HepG2 (cell line): ENCODE data around the gene MRPL28. TPM values are rescaled to one million over a fixed set of nuclear protein-coding genes. Genes with fewer than 3 reads are reported as not detected.

ENCODE experiments used
- ATAC-seq: fragments of 200-7000 bp; cut with Tn5 transposase; 3 replicates; pipeline ENCODE4 v1.9.1; 2020; ENCODE audit warnings: mild to moderate bottlenecking, moderate library complexity
- BruUV-seq: library from RNA; stranded (reverse); fragments of 400-500 nt; replicated peaks from 2 replicates; lab custom pipeline; 2021; lab: Mats Ljungman, UMichigan
- CTCF ChIA-PET: fragments of 300-600 bp; formaldehyde crosslinking; extraction: SDS; loops from one replicate; lab custom pipeline; 2021; ENCODE audit warnings: low total read pairs, inconsistent platforms, low intra/inter-chr PET ratio; lab: Yijun Ruan, JAX
- POLR2A ChIA-PET: fragments of 350-600 bp; sonication (Branson Sonifier 250); formaldehyde crosslinking; loops from one replicate; lab custom pipeline; 2020; ENCODE audit warnings: antibody characterized with exemption, inconsistent platforms; lab: Yijun Ruan, JAX
- DNase-seq: peaks from one replicate; pipeline ENCODE4 v3.0.0-alpha.2; 2015; ENCODE audit warnings: low spot score
- FAIRE-seq: peaks from 3 replicates; lab custom pipeline; 2011; peaks lifted over from hg19 to GRCh38; lab: Jason Lieb, UNC
- H2AFZ ChIP-seq: one replicate; pipeline ENCODE4 v1.6.1; 2011; ENCODE audit warnings: low read length, inconsistent platforms
- H3K27ac ChIP-seq: fragments of 300-600 bp; 3 replicates; pipeline ENCODE4 v1.8.0; 2011; ENCODE audit warnings: mixed run types, mild to moderate bottlenecking, mixed read lengths, low read length, inconsistent platforms; ENCODE audit not compliant: insufficient read depth; ENCODE audit errors: extremely low read length
- H3K27me3 ChIP-seq, 2 experiments: fragments of 200-600 bp in 1 of 2; 2 replicates in 1 of 2; 3 replicates in 1 of 2; pipeline versions ENCODE4 v1.6.0 to v1.8.0; 2011; ENCODE audit warnings: low read length in 2 of 2, mild to moderate bottlenecking in 2 of 2, moderate library complexity in 2 of 2, inconsistent platforms in 1 of 2; ENCODE audit not compliant: insufficient read depth in 2 of 2, control insufficient read depth in 1 of 2
- H3K36me3 ChIP-seq, 2 experiments: fragments of 200-600 bp in 1 of 2; replicated peaks in 1 of 2; 2 replicates in 1 of 2; 3 replicates in 1 of 2; pipeline versions ENCODE4 v1.5.1 to v1.8.0; 2011; ENCODE audit warnings: low read length in 2 of 2, inconsistent platforms in 1 of 2; ENCODE audit not compliant: insufficient read depth in 2 of 2, control insufficient read depth in 1 of 2
- H3K4me1 ChIP-seq: 2 replicates; pipeline ENCODE4 v1.5.1; 2012; ENCODE audit warnings: low read length, inconsistent platforms; ENCODE audit not compliant: insufficient read depth
- H3K4me2 ChIP-seq: 2 replicates; pipeline ENCODE4 v1.6.0; 2011; ENCODE audit warnings: low read depth, low read length, inconsistent platforms
- H3K4me3 ChIP-seq, 3 experiments: fragments of 200-600 bp in 1 of 3; sonication (generic), shearing (Covaris generic) in 1 of 3; replicated peaks in 1 of 3; 2 replicates each; pipeline ENCODE4 v1.5.1; 2011 to 2016; ENCODE audit warnings: low read length in 3 of 3, inconsistent platforms in 2 of 3, low read depth in 2 of 3, mild to moderate bottlenecking in 2 of 3, control low read depth in 1 of 3, mixed read lengths in 1 of 3; ENCODE audit not compliant: insufficient read depth in 1 of 3
- H3K79me2 ChIP-seq: one replicate; pipeline ENCODE4 v1.6.1; 2011; ENCODE audit warnings: low read length, inconsistent platforms; ENCODE audit not compliant: insufficient read depth
- H3K9ac ChIP-seq: 2 replicates; pipeline ENCODE4 v1.6.0; 2011; ENCODE audit warnings: mild to moderate bottlenecking, low read depth, low read length, inconsistent platforms; ENCODE audit not compliant: insufficient read depth
- H3K9me3 ChIP-seq: 2 replicates; pipeline ENCODE4 v1.5.1; 2012; ENCODE audit warnings: mild to moderate bottlenecking, low read length
- H4K20me1 ChIP-seq: 2 replicates; pipeline ENCODE4 v1.6.0; 2011; ENCODE audit warnings: inconsistent platforms, mild to moderate bottlenecking, low read length, moderate library complexity; ENCODE audit not compliant: insufficient read depth
- CAMTA2 ChIP-seq: sonication (generic); formaldehyde crosslinking; IDR thresholded peaks from 2 replicates; pipeline ENCODE4 v1.4.0; 2020; ENCODE audit warnings: mild to moderate bottlenecking, missing genetic modification reagents, borderline replicate concordance
- CBFB ChIP-seq: sonication (generic); formaldehyde crosslinking; IDR thresholded peaks from 2 replicates; pipeline ENCODE4 v1.4.0; 2020; ENCODE audit warnings: missing genetic modification reagents
- HOXD1 ChIP-seq: sonication (generic); formaldehyde crosslinking; IDR thresholded peaks from 2 replicates; pipeline ENCODE4 v1.5.0; 2020; ENCODE audit warnings: missing genetic modification reagents
- LCORL ChIP-seq, 2 experiments: fragments of 450-650 bp in 1 of 2; sonication (generic) in 1 of 2; formaldehyde crosslinking in 1 of 2; IDR thresholded peaks; 2 replicates each; pipeline versions ENCODE4 v1.5.0 to v1.6.1; 2017 to 2020; ENCODE audit warnings: antibody characterized with exemption in 1 of 2, missing genetic modification reagents in 1 of 2
- NFYB ChIP-seq: sonication (generic); formaldehyde crosslinking; IDR thresholded peaks from 2 replicates; pipeline ENCODE4 v1.4.0; 2020; ENCODE audit warnings: missing genetic modification reagents
- NFYC ChIP-seq: IDR thresholded peaks from 2 replicates; pipeline ENCODE4 v1.6.1; 2016; ENCODE audit warnings: missing genetic modification reagents, missing compliant biosample characterization
- SRSF1 ChIP-seq: fragments of 200-400 bp; formaldehyde crosslinking; optimal IDR thresholded peaks from 2 replicates; pipeline ENCODE3; 2017; ENCODE audit warnings: mild to moderate bottlenecking, low read depth, low read length, moderate library complexity
- TBL1XR1 ChIP-seq: fragments of 150-350 bp; IDR thresholded peaks from 2 replicates; pipeline ENCODE4 v1.6.1; 2014; ENCODE audit warnings: borderline replicate concordance, low read length; ENCODE audit not compliant: partially characterized antibody
- TCF12 ChIP-seq, 2 experiments: fragments of 450-650 bp in 1 of 2; sonication (generic) in 1 of 2; formaldehyde crosslinking in 1 of 2; IDR thresholded peaks; 2 replicates each; pipeline versions ENCODE4 v1.6.1 to v1.8.0; 2017 to 2022; ENCODE audit warnings: antibody characterized with exemption in 1 of 2, mild to moderate bottlenecking in 1 of 2, missing genetic modification reagents in 1 of 2, moderate library complexity in 1 of 2
- TRIM24 ChIP-seq: sonication (generic); formaldehyde crosslinking; IDR thresholded peaks from 2 replicates; pipeline ENCODE4 v1.8.0; 2022; ENCODE audit warnings: mild to moderate bottlenecking, missing genetic modification reagents
- ZFP37 ChIP-seq: sonication (generic); formaldehyde crosslinking; IDR thresholded peaks from 2 replicates; pipeline ENCODE4 v1.4.0; 2020; ENCODE audit warnings: missing genetic modification reagents, borderline replicate concordance
- ZNF138 ChIP-seq: sonication (generic); formaldehyde crosslinking; IDR thresholded peaks from 2 replicates; pipeline ENCODE4 v1.5.0; 2020; ENCODE audit warnings: mild to moderate bottlenecking, low read depth, missing genetic modification reagents
- ZNF24 ChIP-seq: fragments of 450-650 bp; IDR thresholded peaks from 2 replicates; pipeline ENCODE4 v1.6.1; 2017; ENCODE audit warnings: antibody characterized with exemption, mild to moderate bottlenecking
- ZNF605 ChIP-seq: sonication (generic); formaldehyde crosslinking; IDR thresholded peaks from 2 replicates; pipeline ENCODE4 v1.8.0; 2022; ENCODE audit warnings: mild to moderate bottlenecking, missing genetic modification reagents
- WGBS: methylation state at CpG from one replicate; pipeline ENCODE4 v1.1.6; 2017; ENCODE audit warnings: low lambda C conversion rate; 5-methylcytosine and 5-hydroxymethylcytosine counted together
- in situ Hi-C: cut with HindIII; loops from 2 replicates; pipeline ENCODE4 v1.10.0; 2017; ENCODE audit warnings: low pct_unique_long_range_greater_than_20kb; ENCODE audit not compliant: extremely low pct_ligation_motif_present
- intact Hi-C: fragments of 100-400 bp; cut with micrococcal nuclease; formaldehyde crosslinking; loops from one replicate; pipeline ENCODE4 v1.10.0; 2022; ENCODE audit not compliant: unreplicated experiment
- polyA plus RNA-seq, 8 experiments: library from polyadenylated mRNA; depleted of rRNA in 3 of 8; stranded (reverse) in 7 of 8; unstranded in 1 of 8; fragments of >200 nt; fragmentation: Illumina TruSeq in 4 of 8; extraction: Trizol in 4 of 8; gene quantifications; 2 replicates each; pipeline versions ENCODE4 v1.2.1 to v1.2.3, GENCODE V29; 2011 to 2016; ENCODE audit warnings: low read depth in 4 of 8, missing spikeins in 1 of 8, mixed read lengths in 1 of 8; ENCODE audit not compliant: insufficient read depth in 1 of 8
- total RNA-seq, 5 experiments: library from RNA; depleted of rRNA; stranded (reverse); fragments of >200 nt; fragmentation: Illumina TruSeq; extraction: Trizol; gene quantifications; 2 replicates each; pipeline ENCODE4 v1.2.3, GENCODE V29; 2016; ENCODE audit warnings: low read depth in 1 of 5
- TF ChIP-seq, protein P1 (sequence below): sonication (generic); formaldehyde crosslinking; IDR thresholded peaks from 2 replicates; pipeline ENCODE4 v1.4.0; 2020; ENCODE audit warnings: missing genetic modification reagents
- TF ChIP-seq, protein P2 (sequence below): sonication (generic); formaldehyde crosslinking; IDR thresholded peaks from 2 replicates; pipeline ENCODE4 v1.5.1; 2020; ENCODE audit warnings: missing genetic modification reagents, mild to moderate bottlenecking, borderline replicate concordance

The MRPL28 gene
- total and polyA plus RNA-seq, 2 of the 13 experiments (the other 11 are each of a cell fraction or from before 2014, with no cell fraction given) = 114 to 135 TPM

DNA sequence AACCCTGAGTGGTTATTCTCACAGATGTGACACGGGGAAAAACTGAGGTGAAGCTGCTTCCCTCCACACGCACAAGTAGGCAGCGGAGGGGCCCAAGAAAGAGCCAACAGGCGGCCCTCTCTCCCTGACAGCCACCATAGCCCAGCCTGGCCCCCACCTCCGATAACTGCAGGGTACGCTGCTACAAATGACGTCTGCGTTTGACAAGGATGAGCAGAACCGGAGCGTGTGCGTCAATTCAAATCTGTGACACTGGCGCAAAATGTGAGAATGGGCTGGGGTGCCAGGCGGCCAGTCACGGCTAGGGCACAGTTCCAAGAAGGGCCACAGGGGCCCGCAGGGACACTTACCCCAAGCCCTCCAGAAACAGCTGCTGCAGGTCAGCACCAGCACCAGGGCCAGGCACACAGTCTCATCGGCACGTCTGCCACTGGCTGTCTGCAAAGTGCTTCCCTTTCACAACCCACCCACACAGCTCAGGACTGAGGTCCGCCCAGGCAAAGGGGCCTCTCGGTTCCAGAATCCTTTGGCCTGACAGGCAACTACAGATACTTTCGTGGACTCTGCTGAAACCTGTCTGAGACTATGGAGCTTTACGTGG lies 32.3 kb downstream of the MRPL28 start:
- no peaks in the 10 kb centered on the region for H3K9me3 ChIP-seq
- FAIRE-seq = no peak
- no TSS peak for BruUV-seq
- TF ChIP-seq SRSF1 (no peak), NFYC (CRISPR knock-in tag) (no peak), TRIM24 (CRISPR knock-in tag) (no peak), TCF12 (IDR thresholded peaks at IDR 0.05) (no peak), TCF12 (CRISPR knock-in tag; IDR thresholded peaks at IDR 0.05) (no peak), LCORL (IDR thresholded peaks at IDR 0.05) (no peak), LCORL (CRISPR knock-in tag; IDR thresholded peaks at IDR 0.05) (0 out of 2 replicates have a peak, but pooled peaks have one; percentile 3)
- DNase-seq = no peak
- WGBS = 94% methylated on average over 18 of the region's 21 CpGs
- H3K27ac ChIP-seq = no peak overlapping the region
- H3K4me3 ChIP-seq = no peak overlapping the region
- no peaks in the 10 kb centered on the region for H3K27me3 ChIP-seq
- peaks cover 0 to 2% of the 10 kb centered on the region in 2 experiments; a peak in 1 of 5 replicates for H3K36me3 ChIP-seq
- peaks cover 90% of the 10 kb centered on the region for H3K79me2 ChIP-seq
- no peak overlapping the region for H3K9ac ChIP-seq
- CTCF ChIA-PET = no interaction called here
- no peak overlapping the region for H3K4me2 ChIP-seq
- no peak for ATAC-seq
- peaks cover 35% of the 10 kb centered on the region for H4K20me1 ChIP-seq
- peaks cover 85% of the 10 kb centered on the region for H3K4me1 ChIP-seq
- in situ Hi-C loops = no loop called here
- H2AFZ ChIP-seq = no peak overlapping the region
- intact Hi-C loops = no loop called here
- POLR2A ChIA-PET = interaction anchor here (0.6 to 2.4 kb wide), 2 partner anchors 14 to 16 kb away, joined by 3 to 8 read pairs; partner anchors contain the start of gene AXIN1

DNA sequence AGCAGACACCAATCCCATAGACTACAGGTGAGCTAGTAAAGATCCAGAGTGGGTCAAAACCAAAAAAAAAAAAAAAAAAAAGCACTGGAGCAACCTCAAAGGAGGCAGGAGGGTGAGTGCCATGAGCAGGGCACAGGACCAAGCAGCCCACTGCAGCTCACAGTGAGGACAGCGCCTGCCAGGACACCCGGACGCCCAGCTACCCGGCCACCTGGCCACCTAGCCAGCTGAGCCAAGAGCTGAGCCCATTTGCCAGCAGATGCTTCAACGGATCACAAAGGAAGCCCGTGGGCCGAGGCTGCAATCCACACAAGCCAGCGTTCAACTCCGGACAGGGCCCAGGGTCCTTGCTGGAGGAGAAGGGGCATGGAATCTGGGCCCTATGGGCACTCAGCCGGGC lies 32.9 kb downstream of the MRPL28 start:
- no peak overlapping the region for H2AFZ ChIP-seq
- intact Hi-C loops (no loop called here), in situ Hi-C loops (no loop called here)
- no peak overlapping the region for H3K9ac ChIP-seq
- no peak overlapping the region for H3K4me2 ChIP-seq
- H3K9me3 ChIP-seq = no peaks in the 10 kb centered on the region
- peaks cover 85% of the 10 kb centered on the region for H3K4me1 ChIP-seq
- H3K27ac ChIP-seq = no peak overlapping the region
- peaks cover 0 to 2% of the 10 kb centered on the region in 2 experiments; a peak in 1 of 5 replicates for H3K36me3 ChIP-seq
- no peak overlapping the region for H3K4me3 ChIP-seq
- BruUV-seq = no TSS peak
- FAIRE-seq = no peak
- no peak for DNase-seq
- ATAC-seq = no peak
- H3K79me2 ChIP-seq = peaks cover 88% of the 10 kb centered on the region
- H3K27me3 ChIP-seq = no peaks in the 10 kb centered on the region
- ChIA-PET CTCF (no interaction called here), POLR2A (interaction anchor here (2.4 kb wide), 1 partner anchor 15 kb away, joined by 8 read pairs; the partner anchor contains the start of gene AXIN1)
- H4K20me1 ChIP-seq = peaks cover 30% of the 10 kb centered on the region
- WGBS = 91% methylated on average over 7 of the region's 10 CpGs
- TF ChIP-seq ZNF138 (CRISPR knock-in tag) = no peak
- TF ChIP-seq, protein P1, sequence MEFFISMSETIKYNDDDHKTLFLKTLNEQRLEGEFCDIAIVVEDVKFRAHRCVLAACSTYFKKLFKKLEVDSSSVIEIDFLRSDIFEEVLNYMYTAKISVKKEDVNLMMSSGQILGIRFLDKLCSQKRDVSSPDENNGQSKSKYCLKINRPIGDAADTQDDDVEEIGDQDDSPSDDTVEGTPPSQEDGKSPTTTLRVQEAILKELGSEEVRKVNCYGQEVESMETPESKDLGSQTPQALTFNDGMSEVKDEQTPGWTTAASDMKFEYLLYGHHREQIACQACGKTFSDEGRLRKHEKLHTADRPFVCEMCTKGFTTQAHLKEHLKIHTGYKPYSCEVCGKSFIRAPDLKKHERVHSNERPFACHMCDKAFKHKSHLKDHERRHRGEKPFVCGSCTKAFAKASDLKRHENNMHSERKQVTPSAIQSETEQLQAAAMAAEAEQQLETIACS (CRISPR knock-in tag) = no peak
- no peak for TF ChIP-seq ZFP37 (CRISPR knock-in tag)
- TF ChIP-seq TBL1XR1 = no peak
- TF ChIP-seq CAMTA2 (CRISPR knock-in tag) = no peak
- TF ChIP-seq NFYB = no peak
- TF ChIP-seq CBFB (CRISPR knock-in tag) = no peak
- TF ChIP-seq, protein P2, sequence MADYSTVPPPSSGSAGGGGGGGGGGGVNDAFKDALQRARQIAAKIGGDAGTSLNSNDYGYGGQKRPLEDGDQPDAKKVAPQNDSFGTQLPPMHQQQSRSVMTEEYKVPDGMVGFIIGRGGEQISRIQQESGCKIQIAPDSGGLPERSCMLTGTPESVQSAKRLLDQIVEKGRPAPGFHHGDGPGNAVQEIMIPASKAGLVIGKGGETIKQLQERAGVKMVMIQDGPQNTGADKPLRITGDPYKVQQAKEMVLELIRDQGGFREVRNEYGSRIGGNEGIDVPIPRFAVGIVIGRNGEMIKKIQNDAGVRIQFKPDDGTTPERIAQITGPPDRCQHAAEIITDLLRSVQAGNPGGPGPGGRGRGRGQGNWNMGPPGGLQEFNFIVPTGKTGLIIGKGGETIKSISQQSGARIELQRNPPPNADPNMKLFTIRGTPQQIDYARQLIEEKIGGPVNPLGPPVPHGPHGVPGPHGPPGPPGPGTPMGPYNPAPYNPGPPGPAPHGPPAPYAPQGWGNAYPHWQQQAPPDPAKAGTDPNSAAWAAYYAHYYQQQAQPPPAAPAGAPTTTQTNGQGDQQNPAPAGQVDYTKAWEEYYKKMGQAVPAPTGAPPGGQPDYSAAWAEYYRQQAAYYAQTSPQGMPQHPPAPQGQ (CRISPR knock-in tag) = no peak
- no peak for TF ChIP-seq HOXD1 (CRISPR knock-in tag)
- TF ChIP-seq ZNF605 (CRISPR knock-in tag) = no peak
- no peak for TF ChIP-seq ZNF24
